Neural progenitor cell (in vitro differentiated cells): ENCODE results near the gene SPTB. TPM values are rescaled to one million over a fixed set of nuclear protein-coding genes. Genes with fewer than 3 reads are reported as not detected.

Experiments used
- DNase-seq: peaks from one replicate; pipeline ENCODE4 v3.0.0-alpha.2; 2016; ENCODE audit warnings: low spot score
- H2AFZ ChIP-seq: fragments of 200-600 bp; sonication (generic); replicated peaks from 2 replicates; pipeline ENCODE4 v1.6.1; 2016; ENCODE audit warnings: antibody characterized with exemption
- H3F3A ChIP-seq: fragments of 200-600 bp; sonication (generic); 2 replicates; pipeline ENCODE4 v1.6.1; 2016; ENCODE audit warnings: antibody characterized with exemption, low read depth
- H3K27ac ChIP-seq: fragments of 200-600 bp; sonication (generic); 2 replicates; pipeline ENCODE4 v1.5.1; 2016; ENCODE audit warnings: mild to moderate bottlenecking
- H3K27me3 ChIP-seq: fragments of 200-600 bp; sonication (generic); 2 replicates; pipeline ENCODE4 v1.6.1; 2016; ENCODE audit warnings: mild to moderate bottlenecking, moderate library complexity
- H3K36me3 ChIP-seq: fragments of 200-600 bp; sonication (generic); 2 replicates; pipeline ENCODE4 v1.5.1; 2016
- H3K4me1 ChIP-seq: fragments of 200-600 bp; sonication (generic); 2 replicates; pipeline ENCODE4 v1.6.1; 2016; ENCODE audit warnings: mixed run types
- H3K4me2 ChIP-seq: fragments of 200-600 bp; sonication (generic); 2 replicates; pipeline ENCODE4 v1.6.1; 2016
- H3K4me3 ChIP-seq: fragments of 200-600 bp; sonication (generic); 2 replicates; pipeline ENCODE4 v1.5.1; 2016
- H3K79me2 ChIP-seq: fragments of 200-600 bp; sonication (generic); 2 replicates; pipeline ENCODE4 v1.6.1; 2016; ENCODE audit warnings: low read depth
- H3K9ac ChIP-seq: fragments of 200-600 bp; sonication (generic); 2 replicates; pipeline ENCODE4 v1.6.1; 2016
- H3K9me3 ChIP-seq: fragments of 200-600 bp; sonication (generic); 2 replicates; pipeline ENCODE4 v1.5.1; 2016; ENCODE audit warnings: low read depth
- H4K20me1 ChIP-seq: fragments of 200-600 bp; sonication (generic); 2 replicates; pipeline ENCODE4 v1.6.1; 2016; ENCODE audit warnings: low read depth
- H3K27ac Mint-ChIP-seq: 3 replicates; pipeline ENCODE4 v1.8.0; 2021; ENCODE audit warnings: mixed read lengths
- H3K27me3 Mint-ChIP-seq: 2 replicates; pipeline ENCODE4 v1.8.0; 2022; ENCODE audit warnings: low read depth, mild to moderate bottlenecking, inconsistent platforms, moderate library complexity, mixed read lengths; ENCODE audit not compliant: insufficient read depth
- H3K36me3 Mint-ChIP-seq: 3 replicates; pipeline ENCODE4 v1.8.0; 2021; ENCODE audit warnings: mixed read lengths
- H3K4me1 Mint-ChIP-seq: 3 replicates; pipeline ENCODE4 v1.8.0; 2021; ENCODE audit warnings: mixed read lengths
- H3K4me3 Mint-ChIP-seq: 3 replicates; pipeline ENCODE4 v1.8.0; 2021; ENCODE audit warnings: mild to moderate bottlenecking, moderate library complexity, mixed read lengths
- H3K9me3 Mint-ChIP-seq: 3 replicates; pipeline ENCODE4 v1.8.0; 2020; ENCODE audit warnings: mixed read lengths
- EZH2 ChIP-seq: fragments of 200-600 bp; sonication (generic); IDR thresholded peaks from 2 replicates; pipeline ENCODE4 v1.6.1; 2017; ENCODE audit warnings: antibody characterized with exemption, mild to moderate bottlenecking, moderate library complexity
- EZH2phosphoT487 ChIP-seq: fragments of 200-600 bp; sonication (generic); IDR thresholded peaks from 2 replicates; pipeline ENCODE4 v1.6.1; 2017; ENCODE audit warnings: antibody characterized with exemption
- total RNA-seq: library from RNA; depleted of rRNA; stranded (reverse); fragments of >200 nt; gene quantifications from 2 replicates; pipeline ENCODE4 v1.2.3, GENCODE V29; 2015; ENCODE audit warnings: low replicate concordance
- TF ChIP-seq, protein P1 (sequence below): fragments of 200-600 bp; sonication (generic); IDR thresholded peaks from 2 replicates; pipeline ENCODE4 v1.5.1; 2017; ENCODE audit warnings: antibody characterized with exemption, mild to moderate bottlenecking

SPTB gene
- total RNA-seq, 1 donor from 2014 or later, result 0.09 TPM

- Histone ChIP-seq H3F3A (no peaks in the 10 kb centered on the region), H3K79me2 (no peaks in the 10 kb centered on the region), H3K9me3 (no peaks in the 10 kb centered on the region), H3K27me3 (no peaks in the 10 kb centered on the region), H4K20me1 (no peaks in the 10 kb centered on the region), H3K27ac (no peak overlapping the region), H3K9ac (no peak overlapping the region), H2AFZ (no peak overlapping the region), H3K36me3 (no peaks in the 10 kb centered on the region), H3K4me2 (no peak overlapping the region), H3K4me1 (peaks cover 9% of the 10 kb centered on the region), H3K4me3 (no peak overlapping the region)
- no peak for DNase-seq
- H3K27me3 Mint-ChIP-seq, result peaks cover 6% of the 10 kb centered on the region
- H3K4me1 Mint-ChIP-seq, result peaks cover 4% of the 10 kb centered on the region
- H3K27ac Mint-ChIP-seq, result no peak overlapping the region
- H3K9me3 Mint-ChIP-seq, result peaks cover 16% of the 10 kb centered on the region
- no peak overlapping the region for H3K4me3 Mint-ChIP-seq
- H3K36me3 Mint-ChIP-seq, result no peaks in the 10 kb centered on the region
- TF ChIP-seq EZH2phosphoT487 (no peak), EZH2 (no peak)
- TF ChIP-seq, protein P1, sequence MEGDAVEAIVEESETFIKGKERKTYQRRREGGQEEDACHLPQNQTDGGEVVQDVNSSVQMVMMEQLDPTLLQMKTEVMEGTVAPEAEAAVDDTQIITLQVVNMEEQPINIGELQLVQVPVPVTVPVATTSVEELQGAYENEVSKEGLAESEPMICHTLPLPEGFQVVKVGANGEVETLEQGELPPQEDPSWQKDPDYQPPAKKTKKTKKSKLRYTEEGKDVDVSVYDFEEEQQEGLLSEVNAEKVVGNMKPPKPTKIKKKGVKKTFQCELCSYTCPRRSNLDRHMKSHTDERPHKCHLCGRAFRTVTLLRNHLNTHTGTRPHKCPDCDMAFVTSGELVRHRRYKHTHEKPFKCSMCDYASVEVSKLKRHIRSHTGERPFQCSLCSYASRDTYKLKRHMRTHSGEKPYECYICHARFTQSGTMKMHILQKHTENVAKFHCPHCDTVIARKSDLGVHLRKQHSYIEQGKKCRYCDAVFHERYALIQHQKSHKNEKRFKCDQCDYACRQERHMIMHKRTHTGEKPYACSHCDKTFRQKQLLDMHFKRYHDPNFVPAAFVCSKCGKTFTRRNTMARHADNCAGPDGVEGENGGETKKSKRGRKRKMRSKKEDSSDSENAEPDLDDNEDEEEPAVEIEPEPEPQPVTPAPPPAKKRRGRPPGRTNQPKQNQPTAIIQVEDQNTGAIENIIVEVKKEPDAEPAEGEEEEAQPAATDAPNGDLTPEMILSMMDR, result no peak
These were observed 108.5 kb downstream of the SPTB start for GRCh38 chr14:64771161-64771560.

DNA sequence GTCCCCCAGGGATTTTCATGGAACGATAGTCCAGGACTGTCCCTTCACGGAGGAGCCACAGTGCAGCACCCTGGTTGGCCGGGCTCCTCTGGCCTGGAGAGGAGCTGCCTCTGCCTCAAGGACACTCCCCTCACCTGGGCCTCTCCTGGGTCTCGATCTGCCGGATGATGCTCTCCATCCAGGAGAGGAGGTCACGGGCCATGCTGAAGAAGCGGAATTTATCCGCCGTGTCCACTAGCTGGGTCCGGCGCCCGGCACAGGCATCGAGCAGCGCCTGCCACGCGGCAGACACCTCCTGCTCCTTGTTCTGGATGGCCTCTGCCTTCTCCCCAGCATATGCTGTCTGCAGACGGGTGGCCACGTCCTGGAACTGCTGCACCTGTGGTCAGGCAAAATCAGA is 109.0 kb downstream of the SPTB start:
- peaks cover 12% of the 10 kb centered on the region for H3K9me3 Mint-ChIP-seq
- Histone ChIP-seq H3K9ac (no peak overlapping the region), H3K36me3 (no peaks in the 10 kb centered on the region), H3K9me3 (no peaks in the 10 kb centered on the region), H4K20me1 (no peaks in the 10 kb centered on the region), H3F3A (no peaks in the 10 kb centered on the region), H3K79me2 (no peaks in the 10 kb centered on the region), H3K4me3 (no peak overlapping the region), H3K4me1 (peaks cover 9% of the 10 kb centered on the region), H2AFZ (no peak overlapping the region), H3K27me3 (no peaks in the 10 kb centered on the region), H3K4me2 (no peak overlapping the region), H3K27ac (no peak overlapping the region)
- H3K36me3 Mint-ChIP-seq, result no peaks in the 10 kb centered on the region
- no peak overlapping the region for H3K27ac Mint-ChIP-seq
- peaks cover 4% of the 10 kb centered on the region for H3K4me1 Mint-ChIP-seq
- H3K4me3 Mint-ChIP-seq, result no peak overlapping the region
- no peak for DNase-seq
- TF ChIP-seq EZH2 (no peak), EZH2phosphoT487 (no peak)
- TF ChIP-seq, protein P1, result no peak
- H3K27me3 Mint-ChIP-seq, result peaks cover 8% of the 10 kb centered on the region

- peaks cover 12% of the 10 kb centered on the region for H3K4me1 ChIP-seq
- no peak overlapping the region for H3K4me3 ChIP-seq
- no peaks in the 10 kb centered on the region for H3K36me3 Mint-ChIP-seq
- peaks cover 3% of the 10 kb centered on the region for H3F3A ChIP-seq
- peaks cover 5% of the 10 kb centered on the region for H3K27me3 Mint-ChIP-seq
- H3K4me1 Mint-ChIP-seq, result peaks cover 8% of the 10 kb centered on the region
- no peak overlapping the region for H3K4me3 Mint-ChIP-seq
- no peak overlapping the region for H3K27ac Mint-ChIP-seq
- H3K9me3 Mint-ChIP-seq, result peaks cover 4% of the 10 kb centered on the region
- no peak for DNase-seq
- H3K9me3 ChIP-seq, result no peaks in the 10 kb centered on the region
- H2AFZ ChIP-seq, result no peak overlapping the region
- no peaks in the 10 kb centered on the region for H4K20me1 ChIP-seq
- no peaks in the 10 kb centered on the region for H3K79me2 ChIP-seq
- no peaks in the 10 kb centered on the region for H3K36me3 ChIP-seq
- peaks cover 3% of the 10 kb centered on the region for H3K27me3 ChIP-seq
- no peak overlapping the region for H3K4me2 ChIP-seq
- no peak overlapping the region for H3K27ac ChIP-seq
- H3K9ac ChIP-seq, result no peak overlapping the region
- TF ChIP-seq EZH2phosphoT487 (no peak), EZH2 (no peak)
- TF ChIP-seq, protein P1, result no peak
These were observed 110.3 kb downstream of the SPTB start for GRCh38 chr14:64769096-64770020.
